HL-60 (cell line): ENCODE data around the gene PCED1B.
"Not testable (repeated sequence)": the region's sequence is repeated elsewhere in the genome, so short reads cannot be mapped to it uniquely, and the experiment has no call there.

Source experiments
- POLR2AphosphoS5 ChIP-seq: IDR thresholded peaks from 2 replicates; pipeline ENCODE4 v1.6.1; 2012; ENCODE audit warnings: low read depth
- SPI1 ChIP-seq: IDR thresholded peaks from 2 replicates; pipeline ENCODE4 v1.6.1; 2012; ENCODE audit warnings: low read depth, mild to moderate bottlenecking, borderline replicate concordance
- TF ChIP-seq, protein P1 (sequence below): IDR thresholded peaks from one replicate; pipeline ENCODE4 v1.5.1; 2011; ENCODE audit warnings: low read length, control low read depth, inconsistent platforms; ENCODE audit not compliant: insufficient read depth
- TF ChIP-seq, protein P2 (sequence below): IDR thresholded peaks from 2 replicates; pipeline ENCODE4 v1.6.1; 2012; ENCODE audit warnings: low read depth; ENCODE audit not compliant: insufficient replicate concordance

DNA sequence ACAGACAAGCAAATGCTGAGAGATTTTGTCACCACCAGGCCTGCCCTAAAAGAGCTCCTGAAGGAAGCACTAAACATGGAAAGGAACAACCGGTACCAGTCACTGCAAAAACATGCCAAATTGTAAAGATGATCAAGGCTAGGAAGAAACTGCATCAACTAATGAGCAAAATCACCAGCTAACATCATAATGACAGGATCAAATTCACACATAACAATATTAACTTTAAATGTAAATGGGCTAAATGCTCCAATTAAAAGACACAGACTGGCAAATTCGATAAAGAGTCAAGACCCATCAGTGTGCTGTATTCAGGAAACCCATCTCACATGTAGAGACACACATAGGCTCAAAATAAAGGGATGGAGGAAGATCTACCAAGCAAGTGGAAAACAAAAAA, 20.8 kb upstream of the PCED1B start:
- TF ChIP-seq, protein P1, sequence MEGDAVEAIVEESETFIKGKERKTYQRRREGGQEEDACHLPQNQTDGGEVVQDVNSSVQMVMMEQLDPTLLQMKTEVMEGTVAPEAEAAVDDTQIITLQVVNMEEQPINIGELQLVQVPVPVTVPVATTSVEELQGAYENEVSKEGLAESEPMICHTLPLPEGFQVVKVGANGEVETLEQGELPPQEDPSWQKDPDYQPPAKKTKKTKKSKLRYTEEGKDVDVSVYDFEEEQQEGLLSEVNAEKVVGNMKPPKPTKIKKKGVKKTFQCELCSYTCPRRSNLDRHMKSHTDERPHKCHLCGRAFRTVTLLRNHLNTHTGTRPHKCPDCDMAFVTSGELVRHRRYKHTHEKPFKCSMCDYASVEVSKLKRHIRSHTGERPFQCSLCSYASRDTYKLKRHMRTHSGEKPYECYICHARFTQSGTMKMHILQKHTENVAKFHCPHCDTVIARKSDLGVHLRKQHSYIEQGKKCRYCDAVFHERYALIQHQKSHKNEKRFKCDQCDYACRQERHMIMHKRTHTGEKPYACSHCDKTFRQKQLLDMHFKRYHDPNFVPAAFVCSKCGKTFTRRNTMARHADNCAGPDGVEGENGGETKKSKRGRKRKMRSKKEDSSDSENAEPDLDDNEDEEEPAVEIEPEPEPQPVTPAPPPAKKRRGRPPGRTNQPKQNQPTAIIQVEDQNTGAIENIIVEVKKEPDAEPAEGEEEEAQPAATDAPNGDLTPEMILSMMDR = not testable (repeated sequence)
- not testable (repeated sequence) for TF ChIP-seq POLR2AphosphoS5, SPI1
- TF ChIP-seq, protein P2, sequence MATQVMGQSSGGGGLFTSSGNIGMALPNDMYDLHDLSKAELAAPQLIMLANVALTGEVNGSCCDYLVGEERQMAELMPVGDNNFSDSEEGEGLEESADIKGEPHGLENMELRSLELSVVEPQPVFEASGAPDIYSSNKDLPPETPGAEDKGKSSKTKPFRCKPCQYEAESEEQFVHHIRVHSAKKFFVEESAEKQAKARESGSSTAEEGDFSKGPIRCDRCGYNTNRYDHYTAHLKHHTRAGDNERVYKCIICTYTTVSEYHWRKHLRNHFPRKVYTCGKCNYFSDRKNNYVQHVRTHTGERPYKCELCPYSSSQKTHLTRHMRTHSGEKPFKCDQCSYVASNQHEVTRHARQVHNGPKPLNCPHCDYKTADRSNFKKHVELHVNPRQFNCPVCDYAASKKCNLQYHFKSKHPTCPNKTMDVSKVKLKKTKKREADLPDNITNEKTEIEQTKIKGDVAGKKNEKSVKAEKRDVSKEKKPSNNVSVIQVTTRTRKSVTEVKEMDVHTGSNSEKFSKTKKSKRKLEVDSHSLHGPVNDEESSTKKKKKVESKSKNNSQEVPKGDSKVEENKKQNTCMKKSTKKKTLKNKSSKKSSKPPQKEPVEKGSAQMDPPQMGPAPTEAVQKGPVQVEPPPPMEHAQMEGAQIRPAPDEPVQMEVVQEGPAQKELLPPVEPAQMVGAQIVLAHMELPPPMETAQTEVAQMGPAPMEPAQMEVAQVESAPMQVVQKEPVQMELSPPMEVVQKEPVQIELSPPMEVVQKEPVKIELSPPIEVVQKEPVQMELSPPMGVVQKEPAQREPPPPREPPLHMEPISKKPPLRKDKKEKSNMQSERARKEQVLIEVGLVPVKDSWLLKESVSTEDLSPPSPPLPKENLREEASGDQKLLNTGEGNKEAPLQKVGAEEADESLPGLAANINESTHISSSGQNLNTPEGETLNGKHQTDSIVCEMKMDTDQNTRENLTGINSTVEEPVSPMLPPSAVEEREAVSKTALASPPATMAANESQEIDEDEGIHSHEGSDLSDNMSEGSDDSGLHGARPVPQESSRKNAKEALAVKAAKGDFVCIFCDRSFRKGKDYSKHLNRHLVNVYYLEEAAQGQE = not testable (repeated sequence)
